H9 (cell line): ENCODE data around the gene ZBED5. TPM values are rescaled to one million over a fixed set of nuclear protein-coding genes. Genes with fewer than 3 reads are reported as not detected.

Experiments
- DNase-seq: peaks from one replicate; pipeline ENCODE4 v3.0.0-alpha.2; 2017
- H2AFZ ChIP-seq: one replicate; pipeline ENCODE4 v1.6.1; 2013; ENCODE audit warnings: mild to moderate bottlenecking, low read length, control low read depth, moderate library complexity
- H2AK5ac ChIP-seq: 2 replicates; pipeline ENCODE4 v1.6.1; 2013; ENCODE audit warnings: low read length, control low read depth, mixed read lengths; ENCODE audit not compliant: insufficient read length
- H2BK120ac ChIP-seq: one replicate; pipeline ENCODE4 v1.6.1; 2013; ENCODE audit warnings: low read depth, mild to moderate bottlenecking, low read length, control low read depth, inconsistent platforms; ENCODE audit not compliant: poor library complexity, severe bottlenecking
- H2BK12ac ChIP-seq: 2 replicates; pipeline ENCODE4 v1.6.1; 2013; ENCODE audit warnings: low read length, control low read depth, mixed read lengths, low read depth; ENCODE audit not compliant: insufficient read length
- H2BK15ac ChIP-seq: 2 replicates; pipeline ENCODE4 v1.6.1; 2013; ENCODE audit warnings: low read depth, low read length, control low read depth
- H2BK20ac ChIP-seq: one replicate; pipeline ENCODE4 v1.6.1; 2013; ENCODE audit warnings: low read depth, mild to moderate bottlenecking, low read length, control low read depth, inconsistent platforms; ENCODE audit not compliant: poor library complexity, severe bottlenecking
- H2BK5ac ChIP-seq: 2 replicates; pipeline ENCODE4 v1.6.1; 2013; ENCODE audit warnings: low read length, control low read depth, mixed read lengths; ENCODE audit not compliant: insufficient read length
- H3K14ac ChIP-seq: 2 replicates; pipeline ENCODE4 v1.6.1; 2013; ENCODE audit warnings: low read length, control low read depth; ENCODE audit not compliant: insufficient read depth
- H3K18ac ChIP-seq: 2 replicates; pipeline ENCODE4 v1.6.1; 2013; ENCODE audit warnings: low read depth, mild to moderate bottlenecking, mixed read lengths, low read length, control low read depth; ENCODE audit not compliant: insufficient read length
- H3K23ac ChIP-seq: 2 replicates; pipeline ENCODE4 v1.6.1; 2013; ENCODE audit warnings: low read length, control low read depth, mixed read lengths, low read depth; ENCODE audit not compliant: insufficient read length
- H3K23me2 ChIP-seq: 2 replicates; pipeline ENCODE4 v1.6.1; 2013; ENCODE audit warnings: low read depth, mild to moderate bottlenecking, mixed read lengths, low read length, control low read depth; ENCODE audit not compliant: insufficient read length, poor library complexity, severe bottlenecking
- H3K27ac ChIP-seq: 2 replicates; pipeline ENCODE4 v1.5.1; 2013; ENCODE audit warnings: low read length, control low read depth, mixed read lengths, low read depth; ENCODE audit not compliant: insufficient read length
- H3K27me3 ChIP-seq: 2 replicates; pipeline ENCODE4 v1.6.1; 2013; ENCODE audit warnings: low read length, control low read depth, inconsistent platforms; ENCODE audit not compliant: insufficient read depth
- H3K4ac ChIP-seq: 2 replicates; pipeline ENCODE4 v1.6.1; 2013; ENCODE audit warnings: low read depth, mild to moderate bottlenecking, control low read depth, inconsistent platforms, low read length, moderate library complexity
- H3K4me1 ChIP-seq: 2 replicates; pipeline ENCODE4 v1.6.1; 2013; ENCODE audit warnings: low read length, control low read depth, inconsistent platforms; ENCODE audit not compliant: insufficient read depth
- H3K4me2 ChIP-seq: 2 replicates; pipeline ENCODE4 v1.6.1; 2013; ENCODE audit warnings: low read length, control low read depth, mixed read lengths; ENCODE audit not compliant: insufficient read length, insufficient read depth
- H3K56ac ChIP-seq: 2 replicates; pipeline ENCODE4 v1.6.1; 2013; ENCODE audit warnings: low read depth, mild to moderate bottlenecking, mixed read lengths, low read length, control low read depth; ENCODE audit not compliant: insufficient read length
- H3K79me1 ChIP-seq: 2 replicates; pipeline ENCODE4 v1.6.1; 2013; ENCODE audit warnings: low read depth, mild to moderate bottlenecking, moderate library complexity, low read length, control low read depth, inconsistent platforms; ENCODE audit not compliant: insufficient read depth, poor library complexity, severe bottlenecking
- H3K79me2 ChIP-seq: 2 replicates; pipeline ENCODE4 v1.6.1; 2013; ENCODE audit warnings: low read length, control low read depth, inconsistent platforms; ENCODE audit not compliant: insufficient read depth
- H3K9ac ChIP-seq: 2 replicates; pipeline ENCODE4 v1.6.1; 2013; ENCODE audit warnings: low read length, control low read depth, mixed read lengths; ENCODE audit not compliant: insufficient read length; ENCODE audit errors: extremely low read depth
- H3K9me3 ChIP-seq: one replicate; pipeline ENCODE4 v1.6.1; 2013; ENCODE audit warnings: low read depth, low read length, inconsistent platforms; ENCODE audit not compliant: control insufficient read depth
- H3T11ph ChIP-seq: one replicate; pipeline ENCODE4 v1.6.1; 2013; ENCODE audit warnings: mild to moderate bottlenecking, low read length, control low read depth, inconsistent platforms
- H4K20me1 ChIP-seq: one replicate; pipeline ENCODE4 v1.6.1; 2013; ENCODE audit not compliant: control insufficient read depth, insufficient read length, insufficient read depth
- H4K5ac ChIP-seq: 2 replicates; pipeline ENCODE4 v1.6.1; 2013; ENCODE audit warnings: low read depth, mild to moderate bottlenecking, mixed read lengths, low read length, control low read depth; ENCODE audit not compliant: insufficient read length
- H4K8ac ChIP-seq: replicated peaks from 2 replicates; pipeline ENCODE4 v1.6.1; 2013; ENCODE audit warnings: low read length, control low read depth, mixed read lengths, low read depth; ENCODE audit not compliant: insufficient read length
- H4K91ac ChIP-seq: 2 replicates; pipeline ENCODE4 v1.6.1; 2013; ENCODE audit warnings: low read depth, mild to moderate bottlenecking, moderate library complexity, mixed read lengths, low read length, control low read depth; ENCODE audit not compliant: insufficient read length
- H3K27ac Mint-ChIP-seq, 3 experiments: 2 replicates in 2 of 3; 3 replicates in 1 of 3; pipeline ENCODE4 v1.8.0; 2020 to 2021; ENCODE audit warnings: mixed read lengths in 3 of 3, mild to moderate bottlenecking in 1 of 3, moderate library complexity in 1 of 3
- H3K27me3 Mint-ChIP-seq: 2 replicates; pipeline ENCODE4 v1.8.0; 2021; ENCODE audit warnings: low read depth, mild to moderate bottlenecking, moderate library complexity, mixed read lengths
- H3K36me3 Mint-ChIP-seq, 3 experiments: 2 replicates in 2 of 3; 3 replicates in 1 of 3; pipeline ENCODE4 v1.8.0; 2020 to 2021; ENCODE audit warnings: low read depth in 3 of 3, mixed read lengths in 3 of 3; ENCODE audit not compliant: insufficient read depth in 1 of 3
- H3K4me1 Mint-ChIP-seq, 2 experiments: 2 replicates each; pipeline ENCODE4 v1.8.0; 2020; ENCODE audit warnings: mixed read lengths in 2 of 2
- H3K4me3 Mint-ChIP-seq, 2 experiments: 2 replicates in 1 of 2; 3 replicates in 1 of 2; pipeline ENCODE4 v1.8.0; 2020 to 2021; ENCODE audit warnings: mild to moderate bottlenecking in 2 of 2, mixed read lengths in 2 of 2, moderate library complexity in 1 of 2
- H3K9me3 Mint-ChIP-seq, 2 experiments: 2 replicates in 1 of 2; 3 replicates in 1 of 2; pipeline ENCODE4 v1.8.0; 2020; ENCODE audit warnings: mild to moderate bottlenecking in 2 of 2, mixed read lengths in 2 of 2, moderate library complexity in 1 of 2
- WGBS: extraction: QIAGEN DNeasy Blood & Tissue Kit; methylation state at CpG from one replicate; pipeline ENCODE4 v1.1.7; 2013; ENCODE audit warnings: missing lambda C conversion rate, low lambda C conversion rate, mixed read lengths; ENCODE audit not compliant: insufficient read length; ENCODE audit errors: extremely low coverage; 5-methylcytosine and 5-hydroxymethylcytosine counted together
- total RNA-seq: library from RNA; stranded (reverse); gene quantifications from 2 replicates; pipeline ENCODE4 v1.2.1, GENCODE V29; 2021
- TF ChIP-seq, protein P1 (sequence below): fragments of 200-600 bp; sonication (generic); conservative IDR thresholded peaks from 3 replicates; pipeline ENCODE4 v1.8.0; 2021; ENCODE audit warnings: antibody characterized with exemption, mild to moderate bottlenecking

Gene ZBED5
- total RNA-seq, 1 experiment from 2014 or later: 65.8 TPM

DNA sequence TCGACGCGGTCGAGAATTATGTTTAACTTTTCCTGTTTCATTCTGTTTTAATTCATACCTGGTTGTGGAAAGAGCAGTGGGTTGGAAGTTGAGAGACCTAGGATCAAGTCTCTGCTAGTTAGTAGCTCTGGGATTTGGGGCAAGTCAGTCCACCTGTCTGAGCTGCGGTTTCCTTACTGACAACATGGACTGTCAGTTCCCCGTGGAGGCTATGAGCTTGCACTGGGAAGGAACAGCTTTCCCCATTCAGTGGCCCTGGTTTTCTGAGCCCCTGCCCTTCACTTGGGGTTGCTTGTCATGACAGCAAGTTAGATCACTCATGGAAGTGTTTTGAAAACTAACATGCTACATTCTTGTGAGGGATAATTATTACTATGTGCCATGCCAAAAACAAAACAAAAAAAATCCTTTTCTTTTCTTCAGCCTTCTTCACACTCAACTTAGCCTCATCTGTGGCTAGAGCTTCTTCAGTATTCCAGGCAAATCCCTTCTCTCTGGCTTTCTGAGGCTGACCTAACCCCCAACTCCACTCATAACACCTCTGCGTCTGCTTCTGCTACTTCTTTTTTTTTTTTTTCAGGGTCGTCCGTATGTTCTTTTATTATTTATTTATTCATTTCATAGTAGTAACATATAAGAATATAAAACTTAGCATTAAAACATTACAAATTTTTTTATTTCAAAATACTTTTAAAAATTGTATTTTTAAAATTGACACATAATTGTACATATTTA is 43.0 kb upstream of the ZBED5 start:
- H3K9me3 ChIP-seq: no peaks in the 10 kb centered on the region
- no peaks in the 10 kb centered on the region for H3K9me3 Mint-ChIP-seq
- no peak overlapping the region for H2BK20ac ChIP-seq
- H2BK120ac ChIP-seq: no peak overlapping the region
- H2BK12ac ChIP-seq: no peak overlapping the region
- H4K8ac ChIP-seq: no peak overlapping the region
- H3K56ac ChIP-seq: no peak overlapping the region
- no peak overlapping the region for H2BK5ac ChIP-seq
- no peaks in the 10 kb centered on the region for H3K27me3 Mint-ChIP-seq
- no peak overlapping the region for H2AK5ac ChIP-seq
- H3K36me3 Mint-ChIP-seq: no peaks in the 10 kb centered on the region
- no peaks in the 10 kb centered on the region for H3K23me2 ChIP-seq
- no peak overlapping the region for H4K91ac ChIP-seq
- H3T11ph ChIP-seq: no peak overlapping the region
- H3K4me1 Mint-ChIP-seq: peaks cover 3% of the 10 kb centered on the region in 2 experiments; a peak in 1 of 4 replicates
- no peaks in the 10 kb centered on the region; the same call in 1 of the 2 replicates for H3K4me1 ChIP-seq
- no peak overlapping the region for H3K4me3 Mint-ChIP-seq
- 0 out of 7 replicates have a peak overlapping the region, but pooled peaks of 1 of the 3 experiments have one; percentile 34 for H3K27ac Mint-ChIP-seq
- H3K27me3 ChIP-seq: no peaks in the 10 kb centered on the region
- H3K4me2 ChIP-seq: no peak overlapping the region
- no peak overlapping the region for H3K14ac ChIP-seq
- DNase-seq: no peak
- no peak overlapping the region for H2AFZ ChIP-seq
- H3K4ac ChIP-seq: no peak overlapping the region
- no peak overlapping the region for H3K27ac ChIP-seq
- no CpG with 5 or more reads among the region's 9 CpGs for WGBS
- no peaks in the 10 kb centered on the region for H3K79me2 ChIP-seq
- no peak overlapping the region for H3K18ac ChIP-seq
- H3K79me1 ChIP-seq: no peaks in the 10 kb centered on the region
- no peak overlapping the region for H4K5ac ChIP-seq
- no peak overlapping the region for H3K9ac ChIP-seq
- no peak overlapping the region for H3K23ac ChIP-seq
- no peak overlapping the region for H2BK15ac ChIP-seq
- TF ChIP-seq, protein P1, sequence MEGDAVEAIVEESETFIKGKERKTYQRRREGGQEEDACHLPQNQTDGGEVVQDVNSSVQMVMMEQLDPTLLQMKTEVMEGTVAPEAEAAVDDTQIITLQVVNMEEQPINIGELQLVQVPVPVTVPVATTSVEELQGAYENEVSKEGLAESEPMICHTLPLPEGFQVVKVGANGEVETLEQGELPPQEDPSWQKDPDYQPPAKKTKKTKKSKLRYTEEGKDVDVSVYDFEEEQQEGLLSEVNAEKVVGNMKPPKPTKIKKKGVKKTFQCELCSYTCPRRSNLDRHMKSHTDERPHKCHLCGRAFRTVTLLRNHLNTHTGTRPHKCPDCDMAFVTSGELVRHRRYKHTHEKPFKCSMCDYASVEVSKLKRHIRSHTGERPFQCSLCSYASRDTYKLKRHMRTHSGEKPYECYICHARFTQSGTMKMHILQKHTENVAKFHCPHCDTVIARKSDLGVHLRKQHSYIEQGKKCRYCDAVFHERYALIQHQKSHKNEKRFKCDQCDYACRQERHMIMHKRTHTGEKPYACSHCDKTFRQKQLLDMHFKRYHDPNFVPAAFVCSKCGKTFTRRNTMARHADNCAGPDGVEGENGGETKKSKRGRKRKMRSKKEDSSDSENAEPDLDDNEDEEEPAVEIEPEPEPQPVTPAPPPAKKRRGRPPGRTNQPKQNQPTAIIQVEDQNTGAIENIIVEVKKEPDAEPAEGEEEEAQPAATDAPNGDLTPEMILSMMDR: no peak
- no peaks in the 10 kb centered on the region for H4K20me1 ChIP-seq
